ENCODE results near the gene CRABP2. TPM values are rescaled to one million over a fixed set of nuclear protein-coding genes. Genes with fewer than 3 reads are reported as not detected.

CRABP2 gene
- total and polyA plus RNA-seq, 2 of the 4 experiments (the other 2 are of a cell fraction), result 6.3 to 15.7 TPM

GRCh38 chr1:156706657-156707416, 1.5 kb upstream of the CRABP2 start (continued):
- TF ChIP-seq MXI1 (IDR thresholded peaks at IDR 0.05; ENCODE audit: borderline replicate concordance, low read depth, low read length), result no peak
- no peak for TF ChIP-seq RCOR1 (IDR thresholded peaks at IDR 0.05; ENCODE audit: insufficient replicate concordance, low read length)

GRCh38 chr1:156705918-156706656, 704 bp upstream of the CRABP2 start:
- DNase-seq (peak; percentile 34), ATAC-seq (ENCODE audit: low read depth) (peak; percentile 24)
- TF ChIP-seq FOS (IDR thresholded peaks at IDR 0.05; ENCODE audit: low read depth, low read length) (no peak), CTCF (conservative IDR thresholded peaks at IDR 0.05; ENCODE audit: low read depth, low read length) (peak; percentile 69), CEBPB (IDR thresholded peaks at IDR 0.05; ENCODE audit: low read depth, low read length) (no peak), SMC3 (IDR thresholded peaks at IDR 0.05; ENCODE audit: low read depth, low read length) (peak; percentile 48), MAZ (IDR thresholded peaks at IDR 0.05; ENCODE audit: borderline replicate concordance, low read depth, low read length) (peak; percentile 72; the same call in 1 of the 2 replicates), RAD21 (IDR thresholded peaks at IDR 0.05; ENCODE audit: low read length) (peak; percentile 61)
- Histone ChIP-seq H2AK5ac (ENCODE audit: low read depth, low read length) (peak overlapping the region; percentile 91), H3K9ac (ENCODE audit: low read depth, low read length) (peak overlapping the region; percentile 35), H2AFZ (replicated peaks; ENCODE audit: low read length, poor library complexity) (peak overlapping the region; percentile 90), H3K9me3 (ENCODE audit: control insufficient read depth, insufficient read depth, low read length) (no peaks in the 10 kb centered on the region), H3K14ac (replicated peaks; ENCODE audit: low read depth, low read length) (peak overlapping the region; percentile 47; the same call in 1 of the 2 replicates), H3K4me3 (ENCODE audit: insufficient read depth, low read depth, low read length) (peak overlapping the region; percentile 15; the same call in 1 of the 2 replicates), H3K4me2 (ENCODE audit: low read depth, low read length) (peak overlapping the region; percentile 81), H3K27ac (ENCODE audit: insufficient read depth, low read length) (peak overlapping the region; percentile 10; the same call in 1 of the 2 replicates), H3K18ac (ENCODE audit: low read depth, low read length) (peak overlapping the region; percentile 48; the same call in 1 of the 2 replicates), H4K91ac (ENCODE audit: insufficient read depth, low read depth, low read length) (peak overlapping the region; percentile 78; the same call in 1 of the 2 replicates), H4K8ac (ENCODE audit: low read depth in 2 of 2, low read length in 2 of 2) (peak overlapping the region; percentile 77 to 88), H2BK15ac (ENCODE audit: low read depth, low read length) (peak overlapping the region; percentile 83; the same call in 2 of the 3 replicates), H3K79me1 (ENCODE audit: low read depth in 1 of 2, low read length in 2 of 2) (no peaks in the 10 kb centered on the region), H3K56ac (ENCODE audit: extremely low read depth, insufficient read depth, low read length) (no peak overlapping the region), H2BK120ac (ENCODE audit: low read depth, low read length) (peak overlapping the region; percentile 80), H3K9me1 (ENCODE audit: insufficient read depth, low read length) (peaks cover 3% of the 10 kb centered on the region; the same call in 1 of the 2 replicates), H2BK20ac (ENCODE audit: low read depth, low read length) (peak overlapping the region; percentile 59), H3K4me1 (ENCODE audit: control insufficient read depth, insufficient read depth, low read length) (peaks cover 48% of the 10 kb centered on the region), H3K23ac (ENCODE audit: low read depth, low read length) (no peak overlapping the region), H4K20me1 (ENCODE audit: insufficient read depth, low read length) (no peaks in the 10 kb centered on the region), H4K5ac (ENCODE audit: low read depth, low read length) (peak overlapping the region; percentile 73), H2BK5ac (ENCODE audit: low read depth, low read length, poor library complexity, severe bottlenecking) (no peak overlapping the region), H2AK9ac (replicated peaks; ENCODE audit: low read depth, low read length, poor library complexity) (peak overlapping the region; percentile 90), H3K4ac (ENCODE audit: low read depth, low read length) (peak overlapping the region; percentile 81), H3K36me3 (ENCODE audit: control insufficient read depth, insufficient read depth, low read length) (no peaks in the 10 kb centered on the region), H3K27me3 (ENCODE audit: control insufficient read depth, insufficient read depth, low read length) (peaks cover 5% of the 10 kb centered on the region)
- dilution Hi-C loops (cut with HindIII; ENCODE audit: low sequenced_read_pairs, unreplicated experiment) (no loop called here), intact Hi-C loops (cut with micrococcal nuclease) (loop anchor here (1.0 kb wide), 1 partner anchor 17 kb away; no protein-coding TSS in a partner anchor), in situ Hi-C loops (cut with MboI; ENCODE audit: low sequenced_read_pairs) (no loop called here)
- BruUV-seq (replicated peaks), result no TSS peak
- ChIA-PET CTCF (interaction anchor here (0.6 to 6.9 kb wide), 4 partner anchors 16 to 45 kb away, joined by 3 to 54 read pairs (median 4); partner anchors contain the start of gene HDGF), POLR2A (ENCODE audit: unreplicated experiment) (no interaction called here)
- WGBS, 2 experiments (ENCODE audit: extremely low coverage in 2 of 2, insufficient read length in 1 of 2), result 1% methylated on average over 10 of the region's 45 CpGs; no CpG with 5 or more reads in 1 of the 2 experiments
